ENCODE measurements around the gene PEX5L. TPM values are rescaled to one million over a fixed set of nuclear protein-coding genes. Genes with fewer than 3 reads are reported as not detected.

Gene PEX5L
- total RNA-seq, 1 experiment from 2014 or later, result 3.2 TPM

GRCh38 chr3:179775416-179776122 lies 261.2 kb downstream of the PEX5L start:
- DNase-seq (ENCODE audit: low spot score), result no peak
- no peak overlapping the region for H3K4me3 Mint-ChIP-seq
- H3K27ac Mint-ChIP-seq, result no peak overlapping the region
- peaks cover 69% of the 10 kb centered on the region for H3K36me3 Mint-ChIP-seq
- TF ChIP-seq ZMAT4 (CRISPR knock-in tag; IDR thresholded peaks at IDR 0.05) (no peak), GTF2I (CRISPR knock-in tag; conservative IDR thresholded peaks at IDR 0.05) (no peak), KAT7 (CRISPR knock-in tag; IDR thresholded peaks at IDR 0.05; ENCODE audit: borderline replicate concordance) (no peak), ERG (CRISPR knock-in tag; IDR thresholded peaks at IDR 0.05) (no peak), ARID4B (CRISPR knock-in tag; IDR thresholded peaks at IDR 0.05; ENCODE audit: borderline replicate concordance) (0 out of 2 replicates have a peak, but pooled peaks have one; percentile 27), ETV6 (CRISPR knock-in tag; IDR thresholded peaks at IDR 0.05) (no peak), STAT6 (CRISPR knock-in tag; conservative IDR thresholded peaks at IDR 0.05; ENCODE audit: low read depth) (no peak), CBFB (CRISPR knock-in tag; IDR thresholded peaks at IDR 0.05; ENCODE audit: low read depth) (no peak)
- POLR2A ChIA-PET, result no interaction called here
- ATAC-seq, result no peak
- peaks cover 21% of the 10 kb centered on the region for H3K4me1 Mint-ChIP-seq
- H3K9me3 Mint-ChIP-seq, result peaks cover 34% of the 10 kb centered on the region
- CTCF ChIA-PET, result no interaction called here
- no peaks in the 10 kb centered on the region for H3K27me3 Mint-ChIP-seq (ENCODE audit: low read depth)

GRCh38 chr3:179772297-179772696 lies 264.4 kb downstream of the PEX5L start:
- ChIA-PET POLR2A (no interaction called here), CTCF (interaction anchor here (0.9 to 1.2 kb wide), 4 partner anchors 39 to 823 kb away, joined by 3 to 4 read pairs (median 3); no protein-coding TSS in a partner anchor)
- peak overlapping the region; percentile 73 for H3K27ac Mint-ChIP-seq

GRCh38 chr3:179771797-179772196 lies 264.9 kb downstream of the PEX5L start:
- H3K27me3 Mint-ChIP-seq (ENCODE audit: low read depth), result no peaks in the 10 kb centered on the region
- DNase-seq (ENCODE audit: low spot score) (no peak), ATAC-seq (no peak)
- peaks cover 46% of the 10 kb centered on the region for H3K36me3 Mint-ChIP-seq
- peaks cover 27% of the 10 kb centered on the region for H3K9me3 Mint-ChIP-seq
- H3K4me1 Mint-ChIP-seq, result peaks cover 28% of the 10 kb centered on the region
- H3K27ac Mint-ChIP-seq, result peak overlapping the region; percentile 60
- ChIA-PET POLR2A (interaction anchor here (1.0 kb wide), 1 partner anchor 24 kb away, joined by 3 read pairs; no protein-coding TSS in a partner anchor), CTCF (interaction anchor here (0.9 to 2.3 kb wide), 5 partner anchors 40 to 824 kb away, joined by 3 to 10 read pairs (median 3); no protein-coding TSS in a partner anchor)
- H3K4me3 Mint-ChIP-seq, result no peak overlapping the region
- TF ChIP-seq CTCF (IDR thresholded peaks at IDR 0.05) (no peak), JUN (CRISPR knock-in tag; IDR thresholded peaks at IDR 0.05) (no peak), ERG (CRISPR knock-in tag; IDR thresholded peaks at IDR 0.05) (no peak), ATF2 (CRISPR knock-in tag; IDR thresholded peaks at IDR 0.05; ENCODE audit: borderline replicate concordance, low read depth) (no peak), MLX (CRISPR knock-in tag; IDR thresholded peaks at IDR 0.05) (no peak)

More at GRCh38 chr3:179772297-179772696, 264.4 kb downstream of the PEX5L start:
- Mint-ChIP-seq H3K4me3 (no peak overlapping the region), H3K36me3 (peaks cover 47% of the 10 kb centered on the region), H3K9me3 (peaks cover 31% of the 10 kb centered on the region), H3K4me1 (peaks cover 28% of the 10 kb centered on the region), H3K27me3 (ENCODE audit: low read depth) (no peaks in the 10 kb centered on the region)
- TF ChIP-seq ZNF423 (CRISPR knock-in tag; IDR thresholded peaks at IDR 0.05) (peak; percentile 90), CDX4 (CRISPR knock-in tag; IDR thresholded peaks at IDR 0.05; ENCODE audit: borderline replicate concordance) (no peak)
- ATAC-seq, result peak; percentile 73
- DNase-seq (ENCODE audit: low spot score), result no peak

All from WTC11 (cell line).